A673 (cell line): ENCODE measurements around the gene KRT38. TPM values are rescaled to one million over a fixed set of nuclear protein-coding genes. Genes with fewer than 3 reads are reported as not detected.

Experiments used
- BruUV-seq: library from RNA; stranded (reverse); fragments of 400-500 nt; replicated peaks from 2 replicates; lab custom pipeline; 2021; lab: Mats Ljungman, UMichigan
- CTCF ChIA-PET: fragments of 300-600 bp; sonication (Branson Sonifier 250); formaldehyde crosslinking; loops from one replicate; lab custom pipeline; 2022; ENCODE audit warnings: antibody characterized with exemption; lab: Charles Lee
- POLR2A ChIA-PET: fragments of 300-600 bp; sonication (Branson Sonifier 250); formaldehyde crosslinking; loops from one replicate; lab custom pipeline; 2022; ENCODE audit warnings: antibody characterized with exemption; ENCODE audit not compliant: low non-redundant PET; lab: Charles Lee
- DNase-seq: peaks from one replicate; pipeline ENCODE4 v3.0.0-alpha.2; 2015; ENCODE audit warnings: low spot score
- H3K27ac ChIP-seq: fragments of 200-600 bp; sonication (generic); 2 replicates; pipeline ENCODE4 v1.5.1; 2016; ENCODE audit warnings: mixed run types, low read depth, mild to moderate bottlenecking, mixed read lengths, antibody characterized with exemption, low read length; ENCODE audit not compliant: poor library complexity, severe bottlenecking
- H3K27me3 ChIP-seq: fragments of 200-600 bp; sonication (generic); replicated peaks from 2 replicates; pipeline ENCODE4 v1.6.1; 2017; ENCODE audit warnings: mixed run types, low read depth, mild to moderate bottlenecking, mixed read lengths, antibody characterized with exemption, low read length; ENCODE audit not compliant: insufficient read depth, poor library complexity
- H3K36me3 ChIP-seq: fragments of 200-600 bp; sonication (generic); 2 replicates; pipeline ENCODE4 v1.6.1; 2016; ENCODE audit warnings: mixed run types, mild to moderate bottlenecking, mixed read lengths, antibody characterized with exemption, low read length; ENCODE audit not compliant: insufficient read depth, poor library complexity, severe bottlenecking
- H3K4me1 ChIP-seq: fragments of 200-600 bp; sonication (generic); 2 replicates; pipeline ENCODE4 v1.6.1; 2017; ENCODE audit warnings: mixed run types, mild to moderate bottlenecking, mixed read lengths, antibody characterized with exemption, low read length; ENCODE audit not compliant: insufficient read depth, poor library complexity, severe bottlenecking
- H3K4me3 ChIP-seq: fragments of 200-600 bp; sonication (generic); 2 replicates; pipeline ENCODE4 v1.5.1; 2016; ENCODE audit warnings: low read depth, mixed run types, mild to moderate bottlenecking, mixed read lengths, low read length; ENCODE audit not compliant: poor library complexity, severe bottlenecking
- H3K9me3 ChIP-seq: fragments of 200-600 bp; sonication (generic); 2 replicates; pipeline ENCODE4 v1.6.1; 2016; ENCODE audit warnings: mixed run types, low read depth, mild to moderate bottlenecking, mixed read lengths, antibody characterized with exemption, low read length; ENCODE audit not compliant: poor library complexity, severe bottlenecking
- CTCF ChIP-seq: fragments of 300-800, 200-600 bp; sonication (generic); conservative IDR thresholded peaks from 2 replicates; pipeline ENCODE4 v1.5.1; 2017; ENCODE audit warnings: low read depth, mild to moderate bottlenecking, antibody characterized with exemption, low read length, moderate library complexity, mixed read lengths
- EZH2 ChIP-seq: fragments of 200-600 bp; sonication (generic); IDR thresholded peaks from 2 replicates; pipeline ENCODE4 v1.6.1; 2017; ENCODE audit warnings: borderline replicate concordance, low read depth, mild to moderate bottlenecking, mixed read lengths, antibody characterized with exemption, low read length; ENCODE audit not compliant: poor library complexity, severe bottlenecking
- intact Hi-C: fragments of 100-400 bp; cut with micrococcal nuclease; formaldehyde crosslinking; loops from one replicate; pipeline ENCODE4 v1.10.0; 2022; ENCODE audit not compliant: unreplicated experiment
- total RNA-seq: library from RNA; stranded (reverse); gene quantifications from 2 replicates; pipeline ENCODE4 v1.2.3, GENCODE V29; 2021

Gene KRT38
- total RNA-seq, 1 experiment from 2014 or later = not detected

GRCh38 chr17:41421116-41421515 is 19.7 kb downstream of the KRT38 start:
- Histone ChIP-seq H3K9me3 (no peaks in the 10 kb centered on the region), H3K4me1 (no peaks in the 10 kb centered on the region), H3K27ac (no peak overlapping the region), H3K4me3 (no peak overlapping the region), H3K27me3 (no peaks in the 10 kb centered on the region), H3K36me3 (no peaks in the 10 kb centered on the region)
- no peak for DNase-seq
- intact Hi-C loops = no loop called here
- ChIA-PET POLR2A (no interaction called here), CTCF (no interaction called here)
- TF ChIP-seq CTCF (no peak), EZH2 (no peak)
- BruUV-seq = no TSS peak

- TF ChIP-seq CTCF (no peak), EZH2 (no peak)
- H3K27me3 ChIP-seq = no peaks in the 10 kb centered on the region
- no peaks in the 10 kb centered on the region for H3K4me1 ChIP-seq
- POLR2A ChIA-PET = no interaction called here
- H3K4me3 ChIP-seq = no peak overlapping the region
- H3K36me3 ChIP-seq = no peaks in the 10 kb centered on the region
- no peaks in the 10 kb centered on the region for H3K9me3 ChIP-seq
- no TSS peak for BruUV-seq
- CTCF ChIA-PET = no interaction called here
- no peak overlapping the region for H3K27ac ChIP-seq
- intact Hi-C loops = no loop called here
- no peak for DNase-seq
Observed at GRCh38 chr17:41420134-41420533, 20.6 kb downstream of the KRT38 start.

GRCh38 chr17:41419716-41420115 is 21.1 kb downstream of the KRT38 start:
- H3K27ac ChIP-seq = no peak overlapping the region
- no peak for TF ChIP-seq CTCF
- no peak for TF ChIP-seq EZH2
- no TSS peak for BruUV-seq
- CTCF ChIA-PET = no interaction called here
- no peaks in the 10 kb centered on the region for H3K4me1 ChIP-seq
- H3K9me3 ChIP-seq = no peaks in the 10 kb centered on the region
- H3K27me3 ChIP-seq = no peaks in the 10 kb centered on the region
- H3K36me3 ChIP-seq = no peaks in the 10 kb centered on the region
- intact Hi-C loops = no loop called here
- no peak overlapping the region for H3K4me3 ChIP-seq
- DNase-seq = no peak
- POLR2A ChIA-PET = no interaction called here
